Measurements from ENCODE around the gene PRRT1B.
"Not testable (repeated sequence)": the region's sequence is repeated elsewhere in the genome, so short reads cannot be mapped to it uniquely, and the experiment has no call there.

Gene PRRT1B

GRCh38 chr9:131530920-131531832 lies 14.1 kb upstream of the PRRT1B start, which contains the start of gene UCK1:
Gene UCK1 (minus strand): TSS chr9:131531263. CDS start chr9:131531174, 89 bp downstream.
- Histone ChIP-seq H3K9me3 (ENCODE audit: control insufficient read depth in 2 of 2, low read length in 2 of 2) (no peaks in the 10 kb centered on the region), H3K4me3 (ENCODE audit: low read length in 2 of 2) (peak within 1 kb of the TSS; percentile 79 to 83), H3K36me3 (ENCODE audit: control insufficient read depth in 2 of 2, insufficient read depth in 2 of 2, low read length in 2 of 2) (peaks cover 21 to 25% of the 10 kb centered on the region in 2 donors), H3K9ac (ENCODE audit: low read length in 2 of 2) (peak within 1 kb of the TSS; percentile 81 to 82), H3K27ac (ENCODE audit: low read length) (peak within 1 kb of the TSS; percentile 55), H3K4me1 (ENCODE audit: control insufficient read depth, insufficient read depth, low read length) (peaks cover 19% of the 10 kb centered on the region), H3K27me3 (ENCODE audit: control insufficient read depth in 1 of 2, insufficient read depth in 2 of 2, low read length in 2 of 2) (no peaks in the 10 kb centered on the region)

GRCh38 chr9:131534721-131535237 lies 10.5 kb upstream of the PRRT1B start:
- Histone ChIP-seq H3K9me3 (ENCODE audit: control insufficient read depth in 2 of 2, low read length in 2 of 2) (no peaks in the 10 kb centered on the region), H3K36me3 (ENCODE audit: control insufficient read depth in 2 of 2, insufficient read depth in 2 of 2, low read length in 2 of 2) (peaks cover 0 to under 1% of the 10 kb centered on the region in 2 donors), H3K4me1 (ENCODE audit: control insufficient read depth, insufficient read depth, low read length) (peaks cover 12% of the 10 kb centered on the region), H3K4me3 (ENCODE audit: low read length in 2 of 2) (no peak overlapping the region), H3K9ac (ENCODE audit: low read length in 2 of 2) (no peak overlapping the region), H3K27me3 (ENCODE audit: control insufficient read depth in 1 of 2, insufficient read depth in 2 of 2, low read length in 2 of 2) (no peaks in the 10 kb centered on the region), H3K27ac (ENCODE audit: low read length) (no peak overlapping the region)

- H3K27me3 ChIP-seq (ENCODE audit: control insufficient read depth in 1 of 2, insufficient read depth in 2 of 2, low read length in 2 of 2) = no peaks in the 10 kb centered on the region
- H3K36me3 ChIP-seq (ENCODE audit: control insufficient read depth in 2 of 2, insufficient read depth in 2 of 2, low read length in 2 of 2) = no peaks in the 10 kb centered on the region
- H3K4me1 ChIP-seq (ENCODE audit: control insufficient read depth, insufficient read depth, low read length) = no peaks in the 10 kb centered on the region
- no peak overlapping the region for H3K4me3 ChIP-seq (ENCODE audit: low read length in 2 of 2)
- no peak overlapping the region for H3K27ac ChIP-seq (ENCODE audit: low read length)
- H3K9ac ChIP-seq (ENCODE audit: low read length in 2 of 2) = no peak overlapping the region
- peaks cover 0 to 2% of the 10 kb centered on the region in 2 donors for H3K9me3 ChIP-seq (ENCODE audit: control insufficient read depth in 2 of 2, low read length in 2 of 2)
Measured at GRCh38 chr9:131537946-131538345, 7.4 kb upstream of the PRRT1B start.

GRCh38 chr9:131539223-131539923 lies 6.0 kb upstream of the PRRT1B start:
- Histone ChIP-seq H3K27ac (ENCODE audit: low read length) (no peak overlapping the region), H3K9me3 (ENCODE audit: control insufficient read depth in 2 of 2, low read length in 2 of 2) (peaks cover 5 to 6% of the 10 kb centered on the region in 2 donors), H3K4me1 (ENCODE audit: control insufficient read depth, insufficient read depth, low read length) (no peaks in the 10 kb centered on the region), H3K27me3 (ENCODE audit: control insufficient read depth in 1 of 2, insufficient read depth in 2 of 2, low read length in 2 of 2) (no peaks in the 10 kb centered on the region), H3K36me3 (ENCODE audit: control insufficient read depth in 2 of 2, insufficient read depth in 2 of 2, low read length in 2 of 2) (no peaks in the 10 kb centered on the region), H3K9ac (ENCODE audit: low read length in 2 of 2) (no peak overlapping the region), H3K4me3 (ENCODE audit: low read length in 2 of 2) (no peak overlapping the region)

GRCh38 chr9:131543141-131543540 lies 2.2 kb upstream of the PRRT1B start:
- Histone ChIP-seq H3K36me3 (ENCODE audit: control insufficient read depth in 2 of 2, insufficient read depth in 2 of 2, low read length in 2 of 2) (no peaks in the 10 kb centered on the region), H3K9me3 (ENCODE audit: control insufficient read depth in 2 of 2, low read length in 2 of 2) (peaks cover 5 to 8% of the 10 kb centered on the region in 2 donors), H3K9ac (ENCODE audit: low read length in 2 of 2) (no peak overlapping the region), H3K27ac (ENCODE audit: low read length) (no peak overlapping the region), H3K27me3 (ENCODE audit: control insufficient read depth in 1 of 2, insufficient read depth in 2 of 2, low read length in 2 of 2) (peaks cover 16 to 20% of the 10 kb centered on the region in 2 donors), H3K4me3 (ENCODE audit: low read length in 2 of 2) (no peak overlapping the region), H3K4me1 (ENCODE audit: control insufficient read depth, insufficient read depth, low read length) (peaks cover 15% of the 10 kb centered on the region)

- peaks cover 5 to 8% of the 10 kb centered on the region in 2 donors for H3K9me3 ChIP-seq (ENCODE audit: control insufficient read depth in 2 of 2, low read length in 2 of 2)
- H3K27ac ChIP-seq (ENCODE audit: low read length) = no peak overlapping the region
- H3K36me3 ChIP-seq (ENCODE audit: control insufficient read depth in 2 of 2, insufficient read depth in 2 of 2, low read length in 2 of 2) = no peaks in the 10 kb centered on the region
- peak overlapping the region in 1 of 2 donors; percentile 29 for H3K4me3 ChIP-seq (ENCODE audit: low read length in 2 of 2)
- no peak overlapping the region for H3K9ac ChIP-seq (ENCODE audit: low read length in 2 of 2)
- peaks cover 15% of the 10 kb centered on the region for H3K4me1 ChIP-seq (ENCODE audit: control insufficient read depth, insufficient read depth, low read length)
- peaks cover 18 to 29% of the 10 kb centered on the region in 2 donors for H3K27me3 ChIP-seq (ENCODE audit: control insufficient read depth in 1 of 2, insufficient read depth in 2 of 2, low read length in 2 of 2)
Measured at GRCh38 chr9:131545786-131546335, 538 bp downstream of the PRRT1B start.

GRCh38 chr9:131546336-131547084 lies 1.2 kb downstream of the PRRT1B start:
- no peak overlapping the region for H3K27ac ChIP-seq (ENCODE audit: low read length)
- H3K9ac ChIP-seq (ENCODE audit: low read length in 2 of 2) = no peak overlapping the region
- H3K9me3 ChIP-seq (ENCODE audit: control insufficient read depth in 2 of 2, low read length in 2 of 2) = peaks cover 5 to 8% of the 10 kb centered on the region in 2 donors
- H3K4me1 ChIP-seq (ENCODE audit: control insufficient read depth, insufficient read depth, low read length) = peaks cover 15% of the 10 kb centered on the region
- H3K36me3 ChIP-seq (ENCODE audit: control insufficient read depth in 2 of 2, insufficient read depth in 2 of 2, low read length in 2 of 2) = no peaks in the 10 kb centered on the region
- peak overlapping the region; percentile 59 to 62 for H3K4me3 ChIP-seq (ENCODE audit: low read length in 2 of 2)
- H3K27me3 ChIP-seq (ENCODE audit: control insufficient read depth in 1 of 2, insufficient read depth in 2 of 2, low read length in 2 of 2) = peaks cover 18 to 29% of the 10 kb centered on the region in 2 donors

- H3K27ac ChIP-seq (ENCODE audit: low read length); H3K4me3 ChIP-seq (ENCODE audit: low read length in 2 of 2); H3K9me3 ChIP-seq (ENCODE audit: control insufficient read depth in 2 of 2, low read length in 2 of 2); H3K9ac ChIP-seq (ENCODE audit: low read length in 2 of 2); H3K36me3 ChIP-seq (ENCODE audit: control insufficient read depth in 2 of 2, insufficient read depth in 2 of 2, low read length in 2 of 2): not testable (repeated sequence)
- H3K27me3 ChIP-seq (ENCODE audit: control insufficient read depth in 1 of 2, insufficient read depth in 2 of 2, low read length in 2 of 2) = peaks cover 26 to 40% of the 10 kb centered on the region in 2 donors
- peaks cover 15% of the 10 kb centered on the region for H3K4me1 ChIP-seq (ENCODE audit: control insufficient read depth, insufficient read depth, low read length)
Measured at GRCh38 chr9:131549186-131549585, 3.9 kb downstream of the PRRT1B start.

- Histone ChIP-seq H3K4me1 (ENCODE audit: control insufficient read depth, insufficient read depth, low read length) (peaks cover 15% of the 10 kb centered on the region), H3K27me3 (ENCODE audit: control insufficient read depth in 1 of 2, insufficient read depth in 2 of 2, low read length in 2 of 2) (peaks cover 27 to 44% of the 10 kb centered on the region in 2 donors)
- H3K9ac ChIP-seq (ENCODE audit: low read length in 2 of 2); H3K9me3 ChIP-seq (ENCODE audit: control insufficient read depth in 2 of 2, low read length in 2 of 2); H3K36me3 ChIP-seq (ENCODE audit: control insufficient read depth in 2 of 2, insufficient read depth in 2 of 2, low read length in 2 of 2); H3K4me3 ChIP-seq (ENCODE audit: low read length in 2 of 2); H3K27ac ChIP-seq (ENCODE audit: low read length): not testable (repeated sequence)
Measured at GRCh38 chr9:131550465-131550864, 5.1 kb downstream of the PRRT1B start.

- H3K4me1 ChIP-seq (ENCODE audit: control insufficient read depth, insufficient read depth, low read length) = peaks cover 1% of the 10 kb centered on the region
- H3K4me3 ChIP-seq (ENCODE audit: low read length in 2 of 2) = no peak overlapping the region
- H3K9ac ChIP-seq (ENCODE audit: low read length in 2 of 2) = no peak overlapping the region
- no peaks in the 10 kb centered on the region for H3K9me3 ChIP-seq (ENCODE audit: control insufficient read depth in 2 of 2, low read length in 2 of 2)
- H3K36me3 ChIP-seq (ENCODE audit: control insufficient read depth in 2 of 2, insufficient read depth in 2 of 2, low read length in 2 of 2) = no peaks in the 10 kb centered on the region
- H3K27me3 ChIP-seq (ENCODE audit: control insufficient read depth in 1 of 2, insufficient read depth in 2 of 2, low read length in 2 of 2) = peaks cover 26 to 42% of the 10 kb centered on the region in 2 donors
- H3K27ac ChIP-seq (ENCODE audit: low read length) = no peak overlapping the region
Measured at GRCh38 chr9:131552030-131552429, 6.7 kb downstream of the PRRT1B start.
